ENCODE results near the gene FAM118A. TPM values are rescaled to one million over a fixed set of nuclear protein-coding genes. Genes with fewer than 3 reads are reported as not detected.
"Not testable (repeated sequence)": the region's sequence is repeated elsewhere in the genome, so short reads cannot be mapped to it uniquely, and the experiment has no call there.

The FAM118A gene
- total RNA-seq, 5 donors from 2014 or later (not counting 1 experiment from before 2014, with no cell fraction given) = 53.5 to 394 (median 154) TPM

GRCh38 chr22:45343143-45343542 is 33.4 kb downstream of the FAM118A start:
- peaks cover 12 to 17% of the 10 kb centered on the region in 2 experiments for H3K4me1 ChIP-seq (ENCODE audit: control insufficient read depth in 1 of 2, extremely low read depth in 1 of 2, insufficient read depth in 2 of 2, low read length in 2 of 2)
- WGBS (ENCODE audit: insufficient coverage) = 98% methylated on average over 6 of the region's 8 CpGs
- H3K9me3 ChIP-seq = no peaks in the 10 kb centered on the region
- no peak overlapping the region for H3K27ac ChIP-seq (ENCODE audit: low read length)
- ATAC-seq (replicated peaks in 1 of 4) = no peak
- Mint-ChIP-seq H3K36me3 (peaks cover 39% of the 10 kb centered on the region), H3K4me1 (peaks cover 4 to 29% (median 22%) of the 10 kb centered on the region in 3 donors), H3K4me3 (no peak overlapping the region), H3K27me3 (no peaks in the 10 kb centered on the region), H3K27ac (peak overlapping the region in 1 of 2 donors; percentile 59), H3K9me3 (no peaks in the 10 kb centered on the region)
- H3K36me3 ChIP-seq (ENCODE audit: control insufficient read depth in 2 of 2, extremely low read depth in 1 of 2, insufficient read depth in 1 of 2, low read length in 1 of 2) = peaks cover 4 to 59% of the 10 kb centered on the region in 2 donors
- no peak for DNase-seq
- no peaks in the 10 kb centered on the region for H3K27me3 ChIP-seq (replicated peaks in 1 of 2; ENCODE audit: control insufficient read depth in 2 of 2, extremely low read depth in 1 of 2, insufficient read depth in 2 of 2, low read length in 1 of 2)
- ChIA-PET POLR2A (no interaction called here), CTCF (interaction anchor here (0.6 to 0.7 kb wide), 2 partner anchors 37 to 922 kb away, joined by 5 to 8 read pairs; no protein-coding TSS in a partner anchor)
- no peak overlapping the region for H3K4me3 ChIP-seq (ENCODE audit: control insufficient read depth in 1 of 2, extremely low read depth in 1 of 2, low read length in 1 of 2)

GRCh38 chr22:45344334-45344733 is 34.6 kb downstream of the FAM118A start:
- no peak overlapping the region for H3K4me3 Mint-ChIP-seq
- CTCF ChIA-PET = no interaction called here
- H3K4me1 Mint-ChIP-seq = peaks cover 4 to 26% (median 22%) of the 10 kb centered on the region in 3 donors
- POLR2A ChIA-PET = no interaction called here
- Histone ChIP-seq H3K36me3 (ENCODE audit: control insufficient read depth in 2 of 2, extremely low read depth in 1 of 2, insufficient read depth in 1 of 2, low read length in 1 of 2) (peaks cover 4 to 51% of the 10 kb centered on the region in 2 donors), H3K4me3 (ENCODE audit: control insufficient read depth in 1 of 2, extremely low read depth in 1 of 2, low read length in 1 of 2) (no peak overlapping the region), H3K27ac (ENCODE audit: low read length) (no peak overlapping the region), H3K27me3 (replicated peaks in 1 of 2; ENCODE audit: control insufficient read depth in 2 of 2, extremely low read depth in 1 of 2, insufficient read depth in 2 of 2, low read length in 1 of 2) (no peaks in the 10 kb centered on the region), H3K4me1 (ENCODE audit: control insufficient read depth in 1 of 2, extremely low read depth in 1 of 2, insufficient read depth in 2 of 2, low read length in 2 of 2) (peaks cover 12 to 17% of the 10 kb centered on the region in 2 experiments), H3K9me3 (no peaks in the 10 kb centered on the region)
- H3K27ac Mint-ChIP-seq = peak overlapping the region in 1 of 2 donors; percentile 20
- H3K9me3 Mint-ChIP-seq = no peaks in the 10 kb centered on the region
- no peak for DNase-seq
- H3K36me3 Mint-ChIP-seq = peaks cover 32% of the 10 kb centered on the region
- ATAC-seq (replicated peaks in 1 of 4) = no peak
- H3K27me3 Mint-ChIP-seq = no peaks in the 10 kb centered on the region
- WGBS (ENCODE audit: insufficient coverage) = 92% methylated on average over 3 of the region's 5 CpGs

- Mint-ChIP-seq H3K4me1 (peaks cover 8 to 14% (median 9%) of the 10 kb centered on the region in 3 donors), H3K27me3 (no peaks in the 10 kb centered on the region)
- H3K9me3 ChIP-seq = no peaks in the 10 kb centered on the region
Measured at GRCh38 chr22:45349916-45350315, 40.2 kb downstream of the FAM118A start.

GRCh38 chr22:45351956-45352355 is 42.2 kb downstream of the FAM118A start:
- no peaks in the 10 kb centered on the region for H3K9me3 Mint-ChIP-seq
- POLR2A ChIA-PET = interaction anchor here in 1 of 2 donors (0.7 kb wide), 1 partner anchor 38 kb away, joined by 3 read pairs; no protein-coding TSS in a partner anchor
- DNase-seq (no peak), ATAC-seq (replicated peaks in 1 of 4) (no peak)
- Histone ChIP-seq H3K4me1 (ENCODE audit: control insufficient read depth in 1 of 2, extremely low read depth in 1 of 2, insufficient read depth in 2 of 2, low read length in 2 of 2) (peaks cover 0 to 16% of the 10 kb centered on the region in 2 experiments), H3K27ac (ENCODE audit: low read length) (no peak overlapping the region), H3K36me3 (ENCODE audit: control insufficient read depth in 2 of 2, extremely low read depth in 1 of 2, insufficient read depth in 1 of 2, low read length in 1 of 2) (no peaks in the 10 kb centered on the region), H3K4me3 (ENCODE audit: control insufficient read depth in 1 of 2, extremely low read depth in 1 of 2, low read length in 1 of 2) (no peak overlapping the region), H3K27me3 (replicated peaks in 1 of 2; ENCODE audit: control insufficient read depth in 2 of 2, extremely low read depth in 1 of 2, insufficient read depth in 2 of 2, low read length in 1 of 2) (no peaks in the 10 kb centered on the region), H3K9me3 (no peaks in the 10 kb centered on the region)
- CTCF ChIA-PET = no interaction called here
- H3K27me3 Mint-ChIP-seq = no peaks in the 10 kb centered on the region
- H3K36me3 Mint-ChIP-seq = no peaks in the 10 kb centered on the region
- WGBS (ENCODE audit: insufficient coverage) = no CpG with 5 or more reads among the region's 1 CpG
- H3K4me3 Mint-ChIP-seq = no peak overlapping the region
- peaks cover 9 to 22% (median 16%) of the 10 kb centered on the region in 3 donors for H3K4me1 Mint-ChIP-seq
- H3K27ac Mint-ChIP-seq = no peak overlapping the region

More at GRCh38 chr22:45349916-45350315, 40.2 kb downstream of the FAM118A start:
- POLR2A ChIA-PET = no interaction called here
- H3K4me1 ChIP-seq (ENCODE audit: control insufficient read depth in 1 of 2, extremely low read depth in 1 of 2, insufficient read depth in 2 of 2, low read length in 2 of 2) = peaks cover 0 to 14% of the 10 kb centered on the region in 2 experiments
- peaks cover 7% of the 10 kb centered on the region for H3K36me3 Mint-ChIP-seq
- no peak overlapping the region for H3K27ac Mint-ChIP-seq
- H3K27me3 ChIP-seq (replicated peaks in 1 of 2; ENCODE audit: control insufficient read depth in 2 of 2, extremely low read depth in 1 of 2, insufficient read depth in 2 of 2, low read length in 1 of 2) = no peaks in the 10 kb centered on the region
- no peak for ATAC-seq (replicated peaks in 1 of 4)
- no peak overlapping the region for H3K4me3 ChIP-seq (ENCODE audit: control insufficient read depth in 1 of 2, extremely low read depth in 1 of 2, low read length in 1 of 2)
- no peak overlapping the region for H3K4me3 Mint-ChIP-seq
- WGBS (ENCODE audit: insufficient coverage) = no CpG with 5 or more reads among the region's 3 CpGs
- H3K27ac ChIP-seq (ENCODE audit: low read length) = no peak overlapping the region
- DNase-seq = no peak
- H3K36me3 ChIP-seq (ENCODE audit: control insufficient read depth in 2 of 2, extremely low read depth in 1 of 2, insufficient read depth in 1 of 2, low read length in 1 of 2) = peaks cover 0 to 13% of the 10 kb centered on the region in 2 donors
- CTCF ChIA-PET = no interaction called here
- no peaks in the 10 kb centered on the region for H3K9me3 Mint-ChIP-seq

- CTCF ChIA-PET; H3K9me3 Mint-ChIP-seq; H3K36me3 Mint-ChIP-seq; H3K27ac ChIP-seq (ENCODE audit: low read length); DNase-seq; H3K4me3 ChIP-seq (ENCODE audit: control insufficient read depth in 1 of 2, extremely low read depth in 1 of 2, low read length in 1 of 2); H3K36me3 ChIP-seq (ENCODE audit: control insufficient read depth in 2 of 2, extremely low read depth in 1 of 2, insufficient read depth in 1 of 2, low read length in 1 of 2); H3K27me3 Mint-ChIP-seq; H3K27ac Mint-ChIP-seq; ATAC-seq (replicated peaks in 1 of 4); POLR2A ChIA-PET; H3K27me3 ChIP-seq (replicated peaks in 1 of 2; ENCODE audit: control insufficient read depth in 2 of 2, extremely low read depth in 1 of 2, insufficient read depth in 2 of 2, low read length in 1 of 2); H3K9me3 ChIP-seq; H3K4me3 Mint-ChIP-seq: not testable (repeated sequence)
- H3K4me1 Mint-ChIP-seq = peaks cover 9 to 22% (median 16%) of the 10 kb centered on the region in 3 donors
- peaks cover 0 to 16% of the 10 kb centered on the region in 2 experiments for H3K4me1 ChIP-seq (ENCODE audit: control insufficient read depth in 1 of 2, extremely low read depth in 1 of 2, insufficient read depth in 2 of 2, low read length in 2 of 2)
- no CpG with 5 or more reads among the region's 5 CpGs for WGBS (ENCODE audit: insufficient coverage)
Measured at GRCh38 chr22:45352757-45353156, 43.0 kb downstream of the FAM118A start.

- H3K4me1 Mint-ChIP-seq = peaks cover 9 to 22% (median 16%) of the 10 kb centered on the region in 3 donors
- H3K4me3 Mint-ChIP-seq = no peak overlapping the region
- no peak for DNase-seq
- no peak overlapping the region for H3K4me3 ChIP-seq (ENCODE audit: control insufficient read depth in 1 of 2, extremely low read depth in 1 of 2, low read length in 1 of 2)
- WGBS (ENCODE audit: insufficient coverage) = no CpG with 5 or more reads among the region's 5 CpGs
- no peaks in the 10 kb centered on the region for H3K36me3 ChIP-seq (ENCODE audit: control insufficient read depth in 2 of 2, extremely low read depth in 1 of 2, insufficient read depth in 1 of 2, low read length in 1 of 2)
- no peaks in the 10 kb centered on the region for H3K36me3 Mint-ChIP-seq
- H3K27me3 ChIP-seq (replicated peaks in 1 of 2; ENCODE audit: control insufficient read depth in 2 of 2, extremely low read depth in 1 of 2, insufficient read depth in 2 of 2, low read length in 1 of 2) = no peaks in the 10 kb centered on the region
- H3K27ac Mint-ChIP-seq = no peak overlapping the region
- peaks cover 0 to 16% of the 10 kb centered on the region in 2 experiments for H3K4me1 ChIP-seq (ENCODE audit: control insufficient read depth in 1 of 2, extremely low read depth in 1 of 2, insufficient read depth in 2 of 2, low read length in 2 of 2)
- ChIA-PET POLR2A (interaction anchor here in 1 of 2 donors (0.6 to 0.7 kb wide), 2 partner anchors 11 to 20 kb away, joined by 3 read pairs; no protein-coding TSS in a partner anchor), CTCF (no interaction called here)
- no peak overlapping the region for H3K27ac ChIP-seq (ENCODE audit: low read length)
- no peaks in the 10 kb centered on the region for H3K9me3 Mint-ChIP-seq
- no peaks in the 10 kb centered on the region for H3K27me3 Mint-ChIP-seq
- ATAC-seq (replicated peaks in 1 of 4) = peak in 3 of 4 experiments; percentile 31 to 74 (median 45)
- no peaks in the 10 kb centered on the region for H3K9me3 ChIP-seq
Measured at GRCh38 chr22:45353786-45354185, 44.1 kb downstream of the FAM118A start.
